Mucosa of gallbladder (tissue), 1 donor: ENCODE measurements around the gene AMD1. TPM values are rescaled to one million over a fixed set of nuclear protein-coding genes. Genes with fewer than 3 reads are reported as not detected.
A peak's percentile ranks its signal among the peaks of the same experiment; 100 is the strongest.
"Not testable (repeated sequence)": the region's sequence is repeated elsewhere in the genome, so short reads cannot be mapped to it uniquely, and the experiment has no call there.

Source experiments
- DNase-seq: peaks from one replicate; pipeline ENCODE4 v3.0.0-alpha.2; 2020; ENCODE audit warnings: low spot score
- total RNA-seq: library from RNA; stranded (reverse); gene quantifications from one replicate; pipeline ENCODE4 v1.2.1, GENCODE V29; 2021
- donor health status: DM: no; HTN: no; CAD: no.

The AMD1 gene
- total RNA-seq, result 69.5 TPM

DNA sequence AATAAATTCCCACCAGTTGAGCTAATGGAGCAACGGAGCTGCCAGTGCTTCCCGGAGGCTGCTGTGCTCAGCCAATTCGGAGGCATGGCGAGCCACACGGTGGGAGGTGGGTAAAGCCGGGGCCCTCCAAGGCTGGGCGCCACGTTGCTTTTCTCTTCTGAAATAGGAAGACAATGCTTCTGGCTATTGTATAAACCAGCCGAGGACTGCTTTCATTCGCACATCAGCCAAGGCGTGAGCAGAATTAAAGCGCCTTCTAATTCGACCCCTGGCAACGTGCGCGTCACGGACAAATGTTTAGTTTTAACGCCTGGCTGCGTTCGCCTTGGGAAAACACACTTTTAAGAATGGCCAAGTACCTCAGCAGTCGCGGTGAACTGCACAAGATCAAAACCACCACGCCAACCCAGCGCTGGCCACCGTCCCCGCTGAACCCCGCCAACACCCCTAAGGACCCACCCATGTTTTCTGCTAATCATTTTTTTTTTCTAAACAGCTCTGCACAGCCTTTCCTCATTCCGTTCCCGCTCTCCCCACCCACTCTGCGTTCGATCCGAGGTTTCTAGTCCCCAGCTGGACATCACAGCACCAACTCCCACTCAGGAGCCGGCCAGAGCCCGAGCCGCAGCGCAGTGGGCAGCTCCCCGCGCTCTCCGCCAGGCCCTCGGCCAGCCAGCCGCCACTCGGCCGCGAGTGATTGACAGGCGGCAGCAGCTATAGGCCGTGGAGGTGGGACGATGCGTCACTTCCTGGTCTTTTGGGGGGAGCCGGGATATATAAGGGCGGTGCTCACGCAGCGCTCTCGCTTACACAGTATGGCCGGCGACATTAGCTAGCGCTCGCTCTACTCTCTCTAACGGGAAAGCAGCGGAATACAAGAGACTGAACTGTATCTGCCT, at the start of gene AMD1:
Gene AMD1 (plus strand): TSS at position 805 of the 899 bp plus-strand sequence. CDS start 321 bp downstream, outside the sequence.
- DNase-seq, result peak; percentile 98

- DNase-seq, result no peak
These were observed 48.1 kb upstream of the AMD1 start for GRCh38 chr6:110826236-110827129.

- no peak for DNase-seq
These were observed 46.2 kb upstream of the AMD1 start for GRCh38 chr6:110828396-110828795.

DNA sequence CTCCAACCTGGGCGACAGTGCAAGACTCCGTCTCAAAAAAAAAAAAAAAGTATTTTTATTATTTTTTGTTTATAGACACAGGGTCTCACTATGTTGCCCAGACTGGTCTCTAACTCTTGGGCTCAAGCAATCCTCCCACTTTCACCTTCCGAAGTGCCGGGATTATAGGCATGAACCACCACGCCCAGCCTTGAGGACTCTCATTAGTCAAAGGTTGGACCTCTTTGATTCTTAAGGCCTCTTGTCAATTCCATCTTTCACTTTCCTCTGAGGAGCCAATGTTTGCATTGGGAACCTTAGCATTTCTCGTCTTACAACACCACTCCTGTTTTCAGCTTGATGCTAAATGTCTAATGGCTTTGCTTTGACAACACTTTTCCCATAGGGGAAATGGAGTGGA, 43.2 kb upstream of the AMD1 start:
- no peak for DNase-seq

DNA sequence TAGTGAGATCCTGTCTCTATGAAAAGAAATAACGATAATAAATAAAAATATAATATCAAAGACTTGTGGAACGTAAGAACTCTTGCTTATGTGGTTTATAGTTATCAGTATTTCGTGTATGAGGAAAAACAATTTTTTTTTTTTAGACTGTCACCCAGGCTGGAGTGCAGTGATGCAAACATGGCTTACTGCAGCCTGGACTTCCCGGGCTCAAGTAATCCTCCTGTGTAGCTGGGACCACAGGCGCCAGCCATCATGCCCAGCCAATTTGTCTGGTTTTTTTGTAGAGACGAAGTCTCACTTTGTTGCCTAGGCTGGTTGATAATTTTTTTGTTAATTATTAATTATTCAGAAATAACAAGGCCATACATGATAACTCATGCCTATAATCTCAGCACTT, 40.8 kb upstream of the AMD1 start:
- no peak for DNase-seq

DNA sequence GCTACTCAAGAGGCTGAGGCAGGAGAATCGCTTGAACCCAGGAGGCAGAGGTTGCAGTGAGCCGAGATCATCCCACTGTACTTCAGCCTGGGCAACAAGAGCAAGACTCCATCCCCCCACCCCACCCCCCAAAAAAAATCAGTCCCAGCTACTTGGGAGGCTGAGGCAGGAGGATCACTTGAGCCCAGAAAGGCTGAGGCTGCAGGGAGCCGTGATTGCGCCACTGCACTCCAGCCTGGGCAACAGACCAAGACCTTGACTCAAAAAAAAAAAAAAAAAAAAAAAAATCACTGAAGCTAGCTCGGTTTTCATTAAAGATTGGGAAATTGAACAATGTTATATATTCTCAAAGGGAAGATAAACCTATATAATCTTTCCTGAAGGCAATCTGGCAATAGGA, 38.8 kb upstream of the AMD1 start:
- not testable (repeated sequence) for DNase-seq

- no peak for DNase-seq
These were observed 33.3 kb upstream of the AMD1 start for GRCh38 chr6:110841266-110841665.

DNA sequence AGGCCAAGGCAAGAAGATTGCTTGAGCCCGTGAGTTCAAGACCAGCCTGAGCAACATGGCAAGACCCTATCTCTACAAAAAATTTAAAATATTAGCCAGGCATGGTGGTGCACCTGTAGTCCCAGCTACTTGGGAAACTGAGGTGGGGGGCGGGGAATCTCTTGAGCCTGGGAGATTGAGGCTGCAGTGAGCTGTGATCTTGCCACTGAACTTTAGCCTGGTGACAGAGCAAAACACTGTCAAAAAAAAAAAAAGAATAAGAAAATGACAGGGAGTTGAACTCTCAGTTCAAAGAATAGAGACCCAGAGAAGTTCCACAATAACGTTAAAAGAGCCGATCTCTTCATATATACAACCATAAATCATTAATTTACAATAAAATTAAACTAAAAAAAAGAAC, 24.8 kb upstream of the AMD1 start:
- DNase-seq, result no peak

- no peak for DNase-seq
These were observed 21.8 kb upstream of the AMD1 start for GRCh38 chr6:110852773-110853172.

GRCh38 chr6:110853754-110854477, 20.7 kb upstream of the AMD1 start:
- no peak for DNase-seq

GRCh38 chr6:110856296-110856695, 18.3 kb upstream of the AMD1 start:
- DNase-seq, result no peak

DNA sequence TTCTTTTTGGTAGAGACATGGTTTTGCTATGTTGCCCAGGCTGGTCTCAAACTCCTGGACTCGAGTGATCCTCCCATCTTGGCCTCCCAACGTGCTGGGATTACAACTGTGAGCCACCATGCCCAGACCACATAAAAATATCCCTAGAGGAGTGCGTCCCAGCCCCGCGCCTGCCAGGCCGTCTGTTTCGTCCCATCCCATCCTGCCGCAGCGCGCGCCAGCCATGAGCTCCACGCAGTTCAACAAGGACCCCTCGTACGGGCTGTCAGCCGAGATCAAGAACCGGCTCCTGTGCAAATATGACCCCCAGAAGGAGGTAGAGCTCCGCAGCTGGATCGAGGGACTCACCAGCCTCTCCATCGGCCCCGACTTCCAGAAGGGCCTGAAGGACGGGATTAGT, 16.6 kb upstream of the AMD1 start:
- no peak for DNase-seq

GRCh38 chr6:110858562-110859214, 15.9 kb upstream of the AMD1 start:
- no peak for DNase-seq

GRCh38 chr6:110859335-110859792, 15.2 kb upstream of the AMD1 start:
- no peak for DNase-seq

- no peak for DNase-seq
These were observed 9.8 kb upstream of the AMD1 start for GRCh38 chr6:110864824-110865223.

GRCh38 chr6:110874880-110875547, 429 bp downstream of the AMD1 start:
- DNase-seq, result peak; percentile 34

DNA sequence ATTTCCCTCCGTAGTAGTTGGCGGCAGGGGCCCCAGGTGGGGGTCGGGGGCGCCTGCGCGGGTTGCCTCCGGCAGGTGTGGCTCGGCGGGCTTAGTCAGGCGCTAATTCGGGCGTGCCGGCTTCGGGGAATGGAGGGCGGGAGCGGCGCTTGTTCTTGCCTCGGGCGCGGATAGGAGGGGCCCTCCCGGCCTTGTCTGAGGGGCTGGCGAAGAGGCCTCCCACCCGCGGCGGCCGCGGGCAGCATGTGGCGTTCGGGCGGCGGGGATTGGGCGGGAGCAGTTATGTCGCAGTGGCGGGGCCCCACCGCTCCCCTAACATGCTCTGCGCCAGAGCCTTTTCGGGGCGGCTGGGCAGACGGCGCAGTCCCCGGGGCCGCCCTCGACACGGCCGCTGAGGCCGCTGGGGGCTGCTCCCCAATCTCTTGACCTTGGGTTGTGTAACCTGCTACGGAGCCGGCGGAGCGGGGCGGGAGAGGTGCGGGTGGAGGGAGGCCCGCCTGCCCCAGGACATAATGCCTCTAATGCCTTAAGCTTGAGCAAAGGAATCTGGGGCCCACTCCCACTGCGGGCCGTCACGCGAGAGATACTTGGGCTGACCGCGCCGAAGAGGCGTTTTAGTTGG, 1.1 kb downstream of the AMD1 start:
- peak; percentile 26 for DNase-seq

- peak; percentile 91 for DNase-seq
These were observed 1.7 kb downstream of the AMD1 start for GRCh38 chr6:110876170-110876773.

GRCh38 chr6:110876806-110877564, 2.4 kb downstream of the AMD1 start:
- no peak for DNase-seq
